A549 (cell line): Measurements from ENCODE around the gene SMARCA4.

Source experiments
- CTCF ChIP-seq: fragments of >200 bp; sonication (Bioruptor Twin); formaldehyde crosslinking; IDR thresholded peaks from 3 replicates; pipeline ENCODE4 v1.5.1; 2016
- EP300 ChIP-seq, 2 experiments: fragments of >200 bp; sonication (Bioruptor Twin); formaldehyde crosslinking; IDR thresholded peaks; 2 replicates in 1 of 2; 3 replicates in 1 of 2; pipeline ENCODE4 v1.6.1; 2016 to 2017
- HMGXB4 ChIP-seq: fragments of 250-450 bp; sonication (Bioruptor Pico); IDR thresholded peaks from 2 replicates; pipeline ENCODE4 v1.5.0; 2021; ENCODE audit warnings: mild to moderate bottlenecking, moderate library complexity, borderline replicate concordance
- MAFK ChIP-seq: fragments of 450-650 bp; IDR thresholded peaks from 2 replicates; pipeline ENCODE4 v1.6.1; 2014; ENCODE audit not compliant: partially characterized antibody
- PHF8 ChIP-seq: fragments of 200-600 bp; sonication (generic); IDR thresholded peaks from 2 replicates; pipeline ENCODE4 v1.6.1; 2016; ENCODE audit warnings: low read depth, mild to moderate bottlenecking, antibody characterized with exemption, moderate library complexity, borderline replicate concordance
- POLR2A ChIP-seq: IDR thresholded peaks from 2 replicates; pipeline ENCODE4 v1.6.1; 2012; ENCODE audit warnings: mild to moderate bottlenecking, low read length
- POLR2AphosphoS2 ChIP-seq: conservative IDR thresholded peaks from 2 replicates; pipeline ENCODE4 v1.6.1; 2012; ENCODE audit warnings: low read length, improper control_type of control experiment, inconsistent platforms
- RAD21 ChIP-seq, 2 experiments: fragments of >200 bp in 1 of 2; sonication (Bioruptor Twin) in 1 of 2; formaldehyde crosslinking in 1 of 2; IDR thresholded peaks in 1 of 2; conservative IDR thresholded peaks in 1 of 2; 2 replicates in 1 of 2; 3 replicates in 1 of 2; pipeline ENCODE4 v1.6.1; 2012 to 2018; ENCODE audit warnings: inconsistent platforms in 1 of 2

- TF ChIP-seq CTCF: no peak
- TF ChIP-seq POLR2A: no peak
- TF ChIP-seq PHF8: no peak
- no peak for TF ChIP-seq EP300 (IDR thresholded peaks at IDR 0.05)
- no peak for TF ChIP-seq MAFK
- TF ChIP-seq POLR2AphosphoS2: no peak
- no peak for TF ChIP-seq HMGXB4 (CRISPR knock-in tag)
- TF ChIP-seq RAD21 (conservative IDR thresholded peaks at IDR 0.05 in 1 of 2, IDR thresholded peaks at IDR 0.05 in 1 of 2): no peak
These were observed 101.1 kb downstream of the SMARCA4 start for GRCh38 chr19:11061952-11062351.
